NCI-H524 treated with DMSO at 0.1 percent for 48 hours (cell line): ENCODE measurements around the gene OBSCN.

ENCODE experiments used
- DNase-seq: peaks from one replicate; lab custom pipeline; 2025; lab: John Stamatoyannopoulos, UW

The OBSCN gene

GRCh38 chr1:228190778-228191177 is 17.1 kb upstream of the OBSCN start:
- DNase-seq, result no peak

DNA sequence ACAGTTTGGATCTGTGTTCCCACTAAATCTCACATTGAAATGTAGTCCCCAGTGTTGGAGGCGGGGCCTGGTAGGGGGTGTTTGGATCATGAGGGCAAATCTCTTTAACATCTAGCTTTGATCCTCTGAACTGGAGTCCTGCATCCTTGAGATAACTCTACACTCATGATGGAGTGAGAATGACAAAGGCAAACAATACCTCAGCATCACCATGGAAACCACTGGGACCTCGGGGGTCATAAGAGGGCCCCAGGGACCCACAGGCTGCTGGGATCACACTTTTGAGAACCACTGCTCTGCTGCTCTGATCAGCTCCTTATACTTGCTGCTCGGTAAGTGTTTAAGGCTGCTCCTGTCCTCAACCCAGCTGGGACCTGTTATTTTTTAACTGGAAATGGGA is 13.4 kb upstream of the OBSCN start:
- no peak for DNase-seq

DNA sequence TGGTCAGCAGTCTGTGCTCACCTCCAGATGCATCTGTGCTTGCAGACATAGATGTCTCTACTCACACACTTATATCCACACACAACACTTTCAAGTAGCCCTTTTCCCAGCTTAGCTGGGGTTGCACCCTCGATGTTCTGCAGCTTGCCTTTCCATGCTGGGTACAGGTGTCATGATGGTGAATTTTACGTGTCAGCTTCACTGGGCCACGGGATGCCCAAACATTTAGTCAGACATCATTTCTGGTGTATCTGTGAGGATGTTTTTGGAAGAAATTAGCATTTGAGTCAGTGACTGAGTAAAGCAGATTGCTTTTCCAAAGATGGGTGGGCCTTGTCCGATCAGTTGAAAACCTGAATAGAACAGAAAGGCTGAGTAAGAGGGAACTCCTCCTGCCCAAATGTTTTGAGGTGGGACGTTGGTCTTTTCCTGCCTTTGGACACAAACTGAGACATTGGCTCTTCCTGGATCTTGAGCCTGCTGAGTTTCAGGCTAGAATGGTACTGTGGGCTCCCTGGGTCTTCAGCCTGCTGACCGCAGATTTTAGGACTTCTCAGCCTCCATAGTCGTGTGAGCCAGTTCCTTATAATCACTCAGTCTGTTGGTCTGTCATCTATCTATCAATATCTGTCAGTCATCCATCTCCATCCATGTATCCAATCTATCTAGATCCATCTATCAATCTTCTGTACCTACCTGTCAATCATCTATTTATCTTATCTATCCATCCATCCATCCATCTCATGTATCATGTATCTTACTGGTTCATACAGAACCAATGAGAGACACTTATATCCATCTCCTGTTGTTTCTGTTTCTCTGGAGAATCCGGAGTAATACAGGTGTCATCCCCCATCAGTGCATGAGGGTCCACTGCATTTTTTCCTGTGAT is 12.7 kb upstream of the OBSCN start:
- DNase-seq, result no peak

- DNase-seq, result no peak
Observed at GRCh38 chr1:228197555-228198147, 10.2 kb upstream of the OBSCN start.

DNA sequence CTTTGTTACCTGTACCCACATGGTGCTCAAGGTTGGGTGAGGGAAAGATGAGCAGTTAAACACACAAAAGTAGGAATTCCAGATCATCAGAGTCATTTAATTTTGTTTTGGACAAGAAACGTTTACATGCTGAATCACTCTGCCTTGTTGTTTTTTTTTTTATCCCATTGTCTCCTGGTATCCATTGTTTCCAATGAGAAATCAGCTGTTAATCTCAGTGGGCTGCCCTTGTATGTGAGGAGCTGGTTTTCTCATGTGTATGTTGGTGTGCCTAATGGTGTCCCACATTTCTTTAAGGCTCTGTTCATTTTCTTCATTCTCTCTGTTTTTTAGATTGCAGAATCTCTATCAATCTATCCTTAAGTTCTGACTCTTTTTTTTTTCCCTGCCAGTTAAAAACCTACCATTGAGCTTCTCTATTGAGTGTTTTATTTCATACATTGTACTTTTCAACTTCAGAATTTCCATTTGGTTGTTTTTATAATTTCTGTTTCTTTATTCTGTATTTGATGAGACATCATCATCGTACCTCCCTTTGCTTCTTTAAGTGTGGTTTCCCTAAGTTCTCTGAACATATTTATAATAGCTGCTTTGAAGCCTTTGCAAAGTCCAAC is 8.8 kb upstream of the OBSCN start:
- DNase-seq, result no peak

DNA sequence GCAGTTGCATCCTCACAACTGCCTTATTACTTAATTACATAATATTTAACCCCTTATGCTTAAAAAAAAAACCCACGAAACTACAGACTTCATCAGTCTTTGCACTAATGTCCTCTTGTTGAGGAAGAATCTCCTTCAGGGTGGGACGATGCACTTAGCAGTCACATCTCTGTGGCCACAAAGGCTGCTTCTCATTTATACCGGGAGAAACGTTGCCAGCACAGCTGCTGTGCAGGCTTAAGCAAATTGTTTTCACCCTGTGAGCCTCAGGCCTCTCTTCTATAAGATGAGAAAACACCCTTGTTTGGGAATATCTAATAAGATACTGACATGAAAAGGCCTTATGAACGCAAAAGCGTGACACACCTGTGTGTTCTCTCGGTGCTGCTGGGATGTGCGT is 2.9 kb upstream of the OBSCN start:
- DNase-seq, result no peak

DNA sequence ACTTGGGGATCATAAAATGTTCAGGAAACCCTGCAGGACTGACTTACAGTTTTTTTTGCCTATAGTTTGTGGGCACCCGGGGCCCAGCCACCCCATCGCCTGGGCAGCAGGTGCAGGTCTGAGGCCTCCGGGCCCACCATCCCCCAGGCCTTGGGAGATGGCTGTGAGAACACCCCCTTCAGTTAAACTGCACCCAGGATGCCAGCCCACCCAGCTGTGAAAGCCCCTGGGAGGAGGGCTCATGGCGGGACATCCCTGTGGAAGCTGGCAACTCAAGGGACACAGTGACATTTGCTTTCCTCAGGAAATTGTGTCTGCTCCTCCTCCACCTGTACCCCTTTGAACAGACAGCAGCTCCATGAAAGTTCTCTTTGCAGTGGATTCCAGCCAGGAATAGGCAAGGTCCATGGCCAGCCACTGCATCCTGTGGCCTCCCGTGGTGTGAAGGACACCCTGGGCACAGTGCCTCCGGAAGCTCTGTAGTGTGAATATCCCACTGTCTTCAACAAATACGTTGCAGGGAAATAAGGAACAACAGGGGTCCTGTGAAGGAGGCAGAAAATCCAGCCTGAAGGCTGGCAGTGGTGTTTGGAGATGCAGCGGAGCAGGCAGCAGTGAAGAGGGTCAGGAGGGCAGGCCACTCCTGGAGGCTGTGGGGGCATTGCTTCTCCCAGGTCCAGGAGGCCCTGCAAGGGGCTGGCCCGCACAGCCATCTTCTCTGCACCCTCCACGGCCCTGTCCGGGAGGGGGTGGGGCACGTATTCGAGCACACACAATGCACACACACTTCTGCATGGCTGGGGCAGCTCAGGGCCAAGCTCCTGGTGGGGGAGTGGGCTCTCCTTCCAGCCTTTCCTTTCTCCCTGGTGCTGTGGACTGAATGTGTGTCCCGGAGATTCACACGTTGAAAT is 2.1 kb upstream of the OBSCN start:
- no peak for DNase-seq

DNA sequence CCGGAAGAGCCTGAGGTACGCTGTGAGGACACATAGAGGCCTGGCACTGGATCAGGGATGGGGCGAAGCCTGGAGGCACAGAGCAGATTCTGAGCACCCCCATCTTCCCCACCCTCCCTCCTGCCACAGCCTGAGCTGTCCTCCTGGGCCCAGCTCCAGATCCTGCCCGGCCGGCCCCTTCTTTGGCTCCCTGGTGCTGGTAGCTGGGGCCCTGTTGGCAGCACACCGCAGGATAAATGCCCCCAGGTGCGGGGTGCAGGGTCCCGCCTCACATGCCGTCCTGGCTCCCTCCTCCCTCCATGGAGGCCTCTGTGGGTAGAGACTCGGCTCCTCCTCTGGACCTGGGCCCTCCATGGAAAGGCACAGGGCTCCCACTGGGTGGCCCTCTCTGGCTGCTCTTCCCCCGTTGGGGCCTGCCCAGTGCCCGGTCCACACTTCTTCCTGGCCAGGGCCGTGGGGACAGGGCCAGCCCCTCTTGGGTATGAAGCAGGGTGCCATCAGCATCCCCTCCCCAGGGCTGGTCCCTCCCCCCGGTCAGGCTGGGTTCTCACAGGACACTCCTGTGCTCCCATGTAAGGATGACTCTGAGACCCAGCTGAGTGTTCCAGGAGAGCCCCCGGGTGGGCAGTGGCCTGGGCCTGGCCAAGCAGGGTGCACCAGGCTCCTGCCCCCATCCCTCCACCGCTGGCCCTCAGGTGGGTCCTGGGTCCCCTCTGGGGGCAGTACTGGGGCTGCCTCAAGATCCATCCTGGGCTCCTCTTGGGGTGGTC is 1.1 kb upstream of the OBSCN start:
- no peak for DNase-seq

DNA sequence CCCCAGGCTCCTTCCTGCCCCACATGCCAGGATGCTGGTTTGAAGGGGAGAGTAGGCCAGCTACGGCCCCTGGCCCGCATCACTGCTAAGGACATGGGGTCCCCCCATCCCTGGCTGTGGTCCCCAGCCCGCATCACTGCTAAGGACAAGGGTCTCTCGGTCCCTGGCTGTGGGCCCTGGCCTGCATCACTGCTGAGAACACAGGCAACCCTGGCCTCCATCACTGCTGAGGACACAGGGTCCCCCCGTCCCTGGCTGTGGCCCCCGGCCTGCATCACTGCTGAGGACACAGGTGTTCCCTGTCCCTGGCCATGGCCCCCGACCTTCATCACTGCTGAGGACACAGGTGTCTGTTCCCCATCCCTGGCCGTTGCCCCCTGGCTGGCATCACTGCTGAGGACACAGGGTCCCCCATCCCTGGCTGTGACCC is 448 bp upstream of the OBSCN start:
- no peak for DNase-seq

DNA sequence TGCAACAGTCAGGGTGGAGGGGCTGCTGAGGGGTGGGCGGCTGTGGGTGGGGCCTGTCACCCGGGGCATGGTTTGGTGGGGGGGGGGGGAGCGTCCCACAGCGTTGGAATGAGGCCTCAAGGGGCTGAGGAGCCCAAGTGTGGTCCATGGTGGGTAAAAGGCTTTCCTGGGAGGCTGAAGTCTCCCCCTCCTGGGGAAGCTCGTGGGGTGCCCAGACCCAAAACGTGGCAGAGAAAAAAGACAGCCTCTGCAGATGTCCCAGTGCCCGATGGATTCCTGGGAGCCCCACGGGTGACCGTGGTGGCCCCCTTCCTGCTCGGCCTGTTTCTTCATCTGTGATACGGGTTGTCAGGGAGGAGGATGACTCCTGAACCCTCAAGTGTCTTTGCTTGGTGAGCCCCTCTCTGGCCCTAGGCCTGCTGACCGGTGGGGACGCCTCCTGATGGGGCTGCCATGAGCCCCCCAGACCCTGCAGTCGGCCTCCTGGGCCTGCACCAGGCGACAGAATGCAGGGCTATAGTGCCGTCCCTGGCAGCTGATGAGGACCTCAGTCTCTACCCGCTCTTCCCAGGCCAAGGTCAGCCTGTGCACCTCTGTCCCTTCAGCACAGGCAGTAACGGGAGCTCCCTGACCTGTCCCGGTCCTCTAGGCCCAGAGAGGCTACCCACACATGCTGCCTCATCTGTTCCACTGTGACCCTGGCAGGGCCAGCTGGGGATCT is 1.1 kb downstream of the OBSCN start:
- DNase-seq, result no peak

DNA sequence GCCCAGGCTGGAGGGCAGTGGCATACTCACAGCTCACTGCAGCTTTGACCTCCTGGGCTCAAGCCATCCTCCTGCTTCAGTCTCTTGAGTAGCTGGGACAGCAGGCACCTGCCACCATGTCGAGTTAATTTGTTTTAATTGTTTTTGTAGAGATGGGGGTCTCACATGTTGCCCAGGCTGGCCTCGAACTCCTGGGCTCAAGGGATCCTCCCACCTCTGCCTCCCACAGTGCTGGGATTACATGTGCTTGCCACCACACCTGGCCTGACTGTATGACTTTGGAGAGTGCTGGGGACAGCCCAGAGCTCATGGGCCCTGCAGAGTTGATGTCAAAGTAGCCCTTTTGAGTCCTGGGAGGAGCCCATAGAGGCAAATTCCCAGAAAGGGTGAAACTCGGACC is 1.8 kb downstream of the OBSCN start:
- no peak for DNase-seq

GRCh38 chr1:228210076-228210651 is 2.3 kb downstream of the OBSCN start:
- DNase-seq, result no peak

- DNase-seq, result no peak
Observed at GRCh38 chr1:228210712-228211530, 3.1 kb downstream of the OBSCN start.

DNA sequence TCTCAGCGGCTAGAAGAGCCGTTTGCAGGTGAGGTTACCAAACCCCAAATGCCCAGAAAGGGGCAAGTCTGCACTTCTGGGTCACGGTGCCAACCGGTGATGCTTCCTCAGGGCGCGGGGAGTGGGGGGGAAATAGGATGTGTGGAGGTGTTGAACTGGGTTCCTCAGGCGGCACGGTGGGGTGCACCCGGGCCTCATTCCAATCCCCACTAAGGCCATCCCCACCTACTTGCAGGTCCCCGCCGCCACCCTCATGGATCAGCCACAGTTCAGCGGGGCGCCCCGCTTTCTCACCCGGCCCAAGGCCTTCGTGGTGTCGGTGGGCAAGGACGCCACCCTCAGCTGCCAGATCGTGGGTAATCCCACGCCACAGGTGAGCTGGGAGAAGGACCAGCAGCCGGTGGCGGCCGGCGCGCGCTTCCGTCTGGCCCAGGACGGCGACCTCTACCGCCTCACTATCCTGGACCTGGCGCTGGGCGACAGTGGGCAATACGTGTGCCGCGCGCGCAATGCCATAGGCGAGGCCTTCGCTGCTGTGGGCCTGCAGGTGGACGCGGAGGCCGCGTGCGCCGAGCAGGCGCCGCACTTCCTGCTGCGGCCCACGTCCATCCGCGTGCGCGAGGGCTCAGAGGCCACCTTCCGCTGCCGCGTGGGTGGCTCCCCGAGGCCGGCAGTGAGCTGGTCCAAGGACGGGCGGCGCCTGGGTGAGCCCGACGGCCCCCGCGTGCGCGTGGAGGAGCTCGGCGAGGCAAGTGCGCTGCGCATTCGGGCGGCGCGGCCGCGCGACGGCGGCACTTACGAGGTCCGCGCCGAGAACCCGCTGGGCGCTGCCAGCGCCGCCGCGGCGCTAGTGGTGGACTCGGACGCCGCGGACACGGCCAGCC is 3.9 kb downstream of the OBSCN start:
- DNase-seq, result no peak

DNA sequence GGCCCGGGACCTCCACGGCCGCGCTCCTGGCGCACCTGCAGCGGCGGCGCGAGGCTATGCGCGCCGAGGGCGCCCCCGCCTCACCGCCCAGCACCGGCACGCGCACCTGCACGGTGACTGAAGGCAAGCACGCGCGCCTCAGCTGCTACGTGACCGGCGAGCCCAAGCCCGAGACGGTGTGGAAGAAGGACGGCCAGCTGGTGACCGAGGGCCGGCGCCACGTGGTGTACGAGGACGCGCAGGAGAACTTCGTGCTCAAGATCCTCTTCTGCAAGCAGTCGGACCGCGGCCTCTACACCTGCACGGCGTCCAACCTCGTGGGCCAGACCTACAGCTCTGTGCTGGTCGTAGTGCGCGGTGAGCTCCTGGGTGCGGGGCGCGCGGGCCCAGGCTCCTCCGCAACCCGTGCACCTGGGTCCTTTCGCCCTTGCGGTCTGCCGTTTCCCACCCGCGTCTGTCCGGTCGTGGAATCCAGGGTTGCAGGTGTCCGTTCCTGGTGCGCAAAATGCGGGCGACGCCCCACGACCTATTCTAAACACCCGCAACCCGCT is 4.6 kb downstream of the OBSCN start:
- no peak for DNase-seq

DNA sequence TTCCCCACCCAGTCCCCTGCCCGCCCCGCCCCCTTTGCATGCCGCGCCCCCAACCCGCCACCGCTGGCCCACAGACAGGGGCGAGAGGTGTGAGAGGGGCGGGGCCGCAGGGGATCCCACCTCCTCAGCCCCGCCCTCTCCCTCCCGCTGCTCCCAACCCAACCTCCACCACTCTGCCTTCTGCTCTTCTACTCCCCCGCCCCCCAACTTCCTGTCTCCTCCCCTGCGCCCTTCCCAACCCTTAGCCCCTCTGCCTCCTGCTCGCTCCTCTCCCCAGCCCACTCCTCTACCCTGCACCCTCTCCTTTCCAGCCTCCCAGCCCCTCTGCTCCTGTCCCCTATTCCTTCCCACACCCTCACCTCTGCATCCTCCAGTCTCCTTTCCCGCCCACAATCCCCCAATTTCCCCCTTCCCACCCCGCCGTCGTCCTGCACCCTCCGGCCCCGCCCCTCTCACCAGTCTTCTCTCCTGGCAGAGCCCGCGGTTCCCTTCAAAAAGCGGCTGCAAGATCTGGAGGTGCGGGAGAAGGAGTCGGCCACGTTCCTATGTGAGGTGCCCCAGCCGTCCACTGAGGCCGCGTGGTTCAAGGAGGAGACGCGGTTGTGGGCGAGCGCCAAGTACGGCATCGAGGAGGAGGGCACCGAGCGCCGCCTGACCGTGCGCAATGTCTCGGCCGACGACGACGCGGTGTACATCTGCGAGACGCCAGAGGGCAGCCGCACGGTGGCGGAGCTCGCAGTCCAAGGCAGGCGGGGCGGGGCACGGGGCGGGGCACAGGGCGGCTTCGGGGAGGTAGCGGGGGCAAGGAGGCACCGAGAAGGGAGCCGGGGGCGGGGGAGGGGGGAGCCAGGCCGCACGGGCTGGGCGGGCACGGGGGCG is 5.4 kb downstream of the OBSCN start:
- peak; percentile 10 for DNase-seq
